ENCODE results near the gene PQBP1. TPM values are rescaled to one million over a fixed set of nuclear protein-coding genes. Genes with fewer than 3 reads are reported as not detected.
"Not testable (repeated sequence)": the region's sequence is repeated elsewhere in the genome, so short reads cannot be mapped to it uniquely, and the experiment has no call there.

PQBP1 gene
- total RNA-seq, 1 donor from 2014 or later = 120 TPM

DNA sequence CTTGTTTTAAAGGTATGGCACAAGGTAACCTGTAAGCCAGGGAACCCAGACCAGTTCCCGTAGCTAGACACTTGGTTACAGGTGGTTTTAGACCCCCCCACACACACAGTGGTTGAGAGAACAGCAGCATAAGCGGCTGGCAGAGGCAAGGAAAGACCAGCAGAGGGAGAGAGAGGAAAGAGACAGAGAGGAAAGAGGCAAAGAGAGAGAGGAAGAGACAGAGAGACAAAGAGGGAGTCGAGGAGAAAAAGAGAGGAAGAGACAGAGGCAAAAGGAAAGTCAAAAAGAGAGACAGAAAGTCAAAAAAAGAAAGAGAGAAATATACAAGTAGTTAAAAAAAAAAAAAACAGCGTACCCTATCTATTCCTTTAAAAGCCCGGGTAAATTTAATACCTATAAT lies 42.8 kb upstream of the PQBP1 start:
- peaks cover 1% of the 10 kb centered on the region for H3K9me3 Mint-ChIP-seq (ENCODE audit: unreplicated experiment)
- TF ChIP-seq, protein P1, sequence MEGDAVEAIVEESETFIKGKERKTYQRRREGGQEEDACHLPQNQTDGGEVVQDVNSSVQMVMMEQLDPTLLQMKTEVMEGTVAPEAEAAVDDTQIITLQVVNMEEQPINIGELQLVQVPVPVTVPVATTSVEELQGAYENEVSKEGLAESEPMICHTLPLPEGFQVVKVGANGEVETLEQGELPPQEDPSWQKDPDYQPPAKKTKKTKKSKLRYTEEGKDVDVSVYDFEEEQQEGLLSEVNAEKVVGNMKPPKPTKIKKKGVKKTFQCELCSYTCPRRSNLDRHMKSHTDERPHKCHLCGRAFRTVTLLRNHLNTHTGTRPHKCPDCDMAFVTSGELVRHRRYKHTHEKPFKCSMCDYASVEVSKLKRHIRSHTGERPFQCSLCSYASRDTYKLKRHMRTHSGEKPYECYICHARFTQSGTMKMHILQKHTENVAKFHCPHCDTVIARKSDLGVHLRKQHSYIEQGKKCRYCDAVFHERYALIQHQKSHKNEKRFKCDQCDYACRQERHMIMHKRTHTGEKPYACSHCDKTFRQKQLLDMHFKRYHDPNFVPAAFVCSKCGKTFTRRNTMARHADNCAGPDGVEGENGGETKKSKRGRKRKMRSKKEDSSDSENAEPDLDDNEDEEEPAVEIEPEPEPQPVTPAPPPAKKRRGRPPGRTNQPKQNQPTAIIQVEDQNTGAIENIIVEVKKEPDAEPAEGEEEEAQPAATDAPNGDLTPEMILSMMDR (IDR thresholded peaks at IDR 0.05; ENCODE audit: partially characterized antibody, unreplicated experiment) = no peak
- H3K4me3 Mint-ChIP-seq (ENCODE audit: unreplicated experiment) = no peak overlapping the region
- no peak for DNase-seq
- no peaks in the 10 kb centered on the region for H3K36me3 Mint-ChIP-seq (ENCODE audit: unreplicated experiment)
- H3K27ac Mint-ChIP-seq (ENCODE audit: unreplicated experiment) = no peak overlapping the region
- H3K27me3 Mint-ChIP-seq (ENCODE audit: unreplicated experiment) = peaks cover 3% of the 10 kb centered on the region
- no peaks in the 10 kb centered on the region for H3K4me1 Mint-ChIP-seq (ENCODE audit: low read depth, unreplicated experiment)

DNA sequence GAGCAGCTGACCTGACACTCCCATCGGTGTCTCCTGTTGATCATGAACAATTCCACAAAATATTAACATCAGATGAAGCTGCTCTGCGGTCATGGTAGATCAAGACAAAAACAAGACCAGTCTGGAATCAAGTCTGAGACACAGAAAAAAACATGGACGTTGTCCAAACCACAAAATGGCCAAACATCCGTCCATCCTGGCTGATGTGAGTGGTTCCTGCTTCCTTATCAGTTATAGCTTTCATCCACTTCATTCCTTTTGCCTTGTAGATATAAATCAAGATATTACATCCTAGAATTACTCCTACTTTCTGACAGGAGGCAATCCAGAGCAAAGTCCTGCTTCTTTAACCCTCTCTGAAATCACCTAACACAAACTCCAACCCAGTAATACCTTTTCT lies 33.5 kb upstream of the PQBP1 start:
- TF ChIP-seq, protein P1 (IDR thresholded peaks at IDR 0.05; ENCODE audit: partially characterized antibody, unreplicated experiment) = no peak
- H3K27ac Mint-ChIP-seq (ENCODE audit: unreplicated experiment) = no peak overlapping the region
- H3K4me1 Mint-ChIP-seq (ENCODE audit: low read depth, unreplicated experiment) = no peaks in the 10 kb centered on the region
- DNase-seq = no peak
- H3K27me3 Mint-ChIP-seq (ENCODE audit: unreplicated experiment) = no peaks in the 10 kb centered on the region
- no peak overlapping the region for H3K4me3 Mint-ChIP-seq (ENCODE audit: unreplicated experiment)
- peaks cover 1% of the 10 kb centered on the region for H3K9me3 Mint-ChIP-seq (ENCODE audit: unreplicated experiment)
- no peaks in the 10 kb centered on the region for H3K36me3 Mint-ChIP-seq (ENCODE audit: unreplicated experiment)

DNA sequence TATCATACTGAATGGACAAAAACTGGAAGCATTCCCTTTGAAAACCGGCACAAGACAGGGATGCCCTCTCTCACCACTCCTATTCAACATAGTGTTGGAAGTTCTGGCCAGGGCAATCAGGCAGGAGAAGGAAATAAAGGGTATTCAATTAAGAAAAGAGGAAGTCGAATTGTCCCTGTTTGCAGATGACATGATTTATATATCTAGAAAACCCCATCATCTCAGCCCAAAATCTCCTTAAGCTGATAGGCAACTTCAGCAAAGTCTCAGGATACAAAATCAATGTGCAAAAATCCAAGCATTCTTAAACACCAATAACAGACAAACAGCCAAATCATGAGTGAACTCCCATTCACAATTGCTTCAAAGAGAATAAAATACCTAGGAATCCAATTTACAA lies 25.7 kb upstream of the PQBP1 start:
- DNase-seq; H3K4me3 Mint-ChIP-seq (ENCODE audit: unreplicated experiment); H3K9me3 Mint-ChIP-seq (ENCODE audit: unreplicated experiment); H3K4me1 Mint-ChIP-seq (ENCODE audit: low read depth, unreplicated experiment); H3K36me3 Mint-ChIP-seq (ENCODE audit: unreplicated experiment); H3K27me3 Mint-ChIP-seq (ENCODE audit: unreplicated experiment); H3K27ac Mint-ChIP-seq (ENCODE audit: unreplicated experiment): not testable (repeated sequence)

DNA sequence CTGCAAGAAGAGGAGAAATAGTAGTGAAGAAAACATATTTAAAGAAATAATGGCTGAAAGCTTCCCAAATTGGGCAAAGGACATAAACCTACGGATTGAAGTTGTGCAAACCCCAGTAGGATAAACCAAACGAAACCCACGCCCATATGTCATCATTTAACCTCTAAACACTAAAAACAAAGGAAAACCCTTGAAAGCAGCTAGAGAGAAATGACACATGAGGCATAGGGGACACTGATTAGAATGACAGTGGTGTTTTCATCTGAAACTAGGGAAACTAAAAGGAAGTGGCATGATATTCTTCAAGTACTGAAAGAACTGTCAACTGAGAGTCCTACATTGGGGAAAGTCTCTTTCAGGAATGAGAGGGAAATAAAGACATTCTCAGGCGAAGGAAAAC lies 20.8 kb upstream of the PQBP1 start:
- DNase-seq; H3K27ac Mint-ChIP-seq (ENCODE audit: unreplicated experiment); H3K36me3 Mint-ChIP-seq (ENCODE audit: unreplicated experiment); H3K4me3 Mint-ChIP-seq (ENCODE audit: unreplicated experiment); H3K9me3 Mint-ChIP-seq (ENCODE audit: unreplicated experiment); H3K27me3 Mint-ChIP-seq (ENCODE audit: unreplicated experiment); H3K4me1 Mint-ChIP-seq (ENCODE audit: low read depth, unreplicated experiment): not testable (repeated sequence)

DNA sequence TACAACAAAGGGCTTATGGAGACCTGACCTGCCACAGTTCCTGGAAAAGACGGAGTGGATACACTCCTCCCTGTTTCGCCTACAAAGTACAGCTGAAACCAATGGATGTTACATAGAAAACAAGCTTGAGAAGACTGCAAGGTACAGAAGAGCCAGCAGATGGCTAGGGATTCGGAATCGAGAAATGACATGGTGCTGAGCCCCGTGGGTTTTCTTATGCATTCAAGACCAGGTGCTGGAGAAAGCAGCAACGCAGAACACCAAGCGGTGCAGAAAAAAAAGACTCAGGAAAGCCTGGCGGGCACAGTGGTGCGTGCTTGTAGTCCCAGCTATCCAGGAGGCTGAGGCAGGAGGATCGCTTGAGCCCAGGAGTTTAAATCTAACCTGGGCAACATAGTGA lies 14.0 kb upstream of the PQBP1 start:
- Mint-ChIP-seq H3K4me1 (ENCODE audit: low read depth, unreplicated experiment) (no peaks in the 10 kb centered on the region), H3K4me3 (ENCODE audit: unreplicated experiment) (no peak overlapping the region), H3K36me3 (ENCODE audit: unreplicated experiment) (no peaks in the 10 kb centered on the region), H3K27ac (ENCODE audit: unreplicated experiment) (no peak overlapping the region), H3K9me3 (ENCODE audit: unreplicated experiment) (no peaks in the 10 kb centered on the region), H3K27me3 (ENCODE audit: unreplicated experiment) (no peaks in the 10 kb centered on the region)
- TF ChIP-seq, protein P1 (IDR thresholded peaks at IDR 0.05; ENCODE audit: partially characterized antibody, unreplicated experiment) = no peak
- DNase-seq = no peak

DNA sequence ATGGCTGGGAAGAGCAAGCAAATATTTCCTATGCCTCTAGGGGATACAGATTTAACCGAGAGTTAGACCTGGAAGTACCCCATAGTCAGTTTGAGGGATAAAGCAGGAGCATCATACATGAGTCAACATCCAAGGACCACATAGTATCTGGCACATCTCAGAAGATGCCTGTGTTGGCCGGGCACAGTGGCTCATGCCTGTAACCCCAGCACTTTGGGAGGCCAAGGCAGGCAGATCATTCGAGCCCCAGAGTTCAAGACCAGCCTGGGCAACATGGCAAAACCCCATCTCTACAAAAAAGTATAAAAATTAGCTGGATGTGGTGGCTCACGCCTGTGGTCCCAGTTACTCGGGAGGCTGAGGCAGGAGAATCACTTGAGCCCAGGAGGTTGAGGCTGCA lies 11.1 kb upstream of the PQBP1 start:
- H3K27me3 Mint-ChIP-seq (ENCODE audit: unreplicated experiment); H3K9me3 Mint-ChIP-seq (ENCODE audit: unreplicated experiment); H3K4me1 Mint-ChIP-seq (ENCODE audit: low read depth, unreplicated experiment); H3K4me3 Mint-ChIP-seq (ENCODE audit: unreplicated experiment); H3K36me3 Mint-ChIP-seq (ENCODE audit: unreplicated experiment); DNase-seq; H3K27ac Mint-ChIP-seq (ENCODE audit: unreplicated experiment): not testable (repeated sequence)

Data from glutamatergic neuron (in vitro differentiated cells).